22Rv1 (cell line): ENCODE measurements around the gene SYTL3.
"Not testable (repeated sequence)": the region's sequence is repeated elsewhere in the genome, so short reads cannot be mapped to it uniquely, and the experiment has no call there.

ENCODE experiments used
- ZFX ChIP-seq: fragments of 450-650 bp; IDR thresholded peaks from 2 replicates; pipeline ENCODE4 v1.6.1; 2017; ENCODE audit warnings: antibody characterized with exemption, borderline replicate concordance
- TF ChIP-seq, protein P1 (sequence below): fragments of 450-650 bp; IDR thresholded peaks from 2 replicates; pipeline ENCODE4 v1.5.1; 2017; ENCODE audit warnings: mild to moderate bottlenecking

DNA sequence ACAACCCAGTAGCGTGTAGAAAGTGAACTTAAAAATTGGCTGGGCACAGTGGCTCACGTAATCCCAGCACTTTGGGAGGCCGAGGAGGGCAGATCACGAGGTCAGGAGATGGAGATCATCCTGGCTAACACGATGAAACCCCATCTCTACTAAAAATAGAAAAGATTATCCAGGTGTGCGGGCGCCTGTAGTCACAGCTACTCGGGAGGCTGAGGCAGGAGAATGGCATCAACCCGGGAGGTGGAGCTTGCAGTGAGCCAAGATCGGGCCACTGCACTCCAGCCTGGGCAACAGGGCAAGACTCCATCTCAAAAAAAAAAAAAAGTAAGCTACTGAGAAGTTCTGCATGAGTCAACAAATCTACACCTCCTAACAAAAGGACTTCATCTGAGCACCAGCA is 142.7 kb downstream of the SYTL3 start:
- TF ChIP-seq, protein P1, sequence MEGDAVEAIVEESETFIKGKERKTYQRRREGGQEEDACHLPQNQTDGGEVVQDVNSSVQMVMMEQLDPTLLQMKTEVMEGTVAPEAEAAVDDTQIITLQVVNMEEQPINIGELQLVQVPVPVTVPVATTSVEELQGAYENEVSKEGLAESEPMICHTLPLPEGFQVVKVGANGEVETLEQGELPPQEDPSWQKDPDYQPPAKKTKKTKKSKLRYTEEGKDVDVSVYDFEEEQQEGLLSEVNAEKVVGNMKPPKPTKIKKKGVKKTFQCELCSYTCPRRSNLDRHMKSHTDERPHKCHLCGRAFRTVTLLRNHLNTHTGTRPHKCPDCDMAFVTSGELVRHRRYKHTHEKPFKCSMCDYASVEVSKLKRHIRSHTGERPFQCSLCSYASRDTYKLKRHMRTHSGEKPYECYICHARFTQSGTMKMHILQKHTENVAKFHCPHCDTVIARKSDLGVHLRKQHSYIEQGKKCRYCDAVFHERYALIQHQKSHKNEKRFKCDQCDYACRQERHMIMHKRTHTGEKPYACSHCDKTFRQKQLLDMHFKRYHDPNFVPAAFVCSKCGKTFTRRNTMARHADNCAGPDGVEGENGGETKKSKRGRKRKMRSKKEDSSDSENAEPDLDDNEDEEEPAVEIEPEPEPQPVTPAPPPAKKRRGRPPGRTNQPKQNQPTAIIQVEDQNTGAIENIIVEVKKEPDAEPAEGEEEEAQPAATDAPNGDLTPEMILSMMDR: not testable (repeated sequence)
- TF ChIP-seq ZFX: not testable (repeated sequence)
